Activated CD4-positive, alpha-beta memory T cell treated with anti-CD3 and anti-CD28 coated beads for 36 hours (primary cell): ENCODE data around the gene LIMS2. TPM values are rescaled to one million over a fixed set of nuclear protein-coding genes. Genes with fewer than 3 reads are reported as not detected.
A peak's percentile ranks its signal among the peaks of the same experiment; 100 is the strongest.

Experiments used
- CTCF ChIA-PET: fragments of 350-600 bp; sonication (Branson Sonifier 250); formaldehyde crosslinking; loops from one replicate; lab custom pipeline; 2021; ENCODE audit warnings: antibody characterized with exemption, inconsistent platforms; lab: Charles Lee
- POLR2A ChIA-PET: fragments of 350-600 bp; sonication (Branson Sonifier 250); formaldehyde crosslinking; loops from one replicate; lab custom pipeline; 2021; ENCODE audit warnings: antibody characterized with exemption; lab: Charles Lee
- DNase-seq: peaks from one replicate; pipeline ENCODE4 v3.0.0-alpha.2; 2020
- H3K27ac Mint-ChIP-seq: one replicate; pipeline ENCODE4 v1.8.0; 2021; ENCODE audit warnings: mixed read lengths
- H3K27me3 Mint-ChIP-seq: one replicate; pipeline ENCODE4 v1.8.0; 2021; ENCODE audit warnings: mixed read lengths
- H3K36me3 Mint-ChIP-seq: one replicate; pipeline ENCODE4 v1.8.0; 2021; ENCODE audit warnings: mixed read lengths
- H3K4me1 Mint-ChIP-seq: one replicate; pipeline ENCODE4 v1.8.0; 2021; ENCODE audit warnings: low read depth, mixed read lengths
- H3K4me3 Mint-ChIP-seq: one replicate; pipeline ENCODE4 v1.8.0; 2021; ENCODE audit warnings: mild to moderate bottlenecking, mixed read lengths
- H3K9me3 Mint-ChIP-seq: one replicate; pipeline ENCODE4 v1.8.0; 2021; ENCODE audit warnings: mixed read lengths
- intact Hi-C: fragments of 100-400 bp; cut with micrococcal nuclease; formaldehyde crosslinking; loops from one replicate; pipeline ENCODE4 v1.15.1; 2023
- total RNA-seq, 2 experiments: library from RNA; stranded (reverse); gene quantifications; one replicate each; pipeline ENCODE4 v1.2.3, GENCODE V29; 2021

LIMS2 gene
- total RNA-seq, 2 experiments from 2014 or later, result 12.3 to 13.1 TPM

DNA sequence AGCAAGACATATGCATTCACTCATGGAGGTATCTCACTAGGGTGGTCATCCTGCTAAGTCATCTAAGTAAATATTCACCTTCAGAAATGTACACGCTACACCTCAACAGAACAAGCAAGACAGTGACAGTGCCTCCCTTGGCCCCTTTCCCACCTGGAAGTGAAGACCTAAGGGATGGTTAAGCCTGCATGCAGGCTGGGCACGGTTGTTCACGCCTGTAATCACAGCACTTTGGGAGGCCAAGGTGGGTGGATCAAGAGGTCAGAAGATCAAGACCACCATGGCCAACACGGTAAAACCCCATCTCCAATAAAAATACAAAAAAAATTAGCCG lies 4.4 kb downstream of the LIMS2 start:
- Mint-ChIP-seq H3K4me1 (peaks cover 4% of the 10 kb centered on the region), H3K9me3 (no peaks in the 10 kb centered on the region), H3K4me3 (no peak overlapping the region), H3K27ac (no peak overlapping the region), H3K36me3 (no peaks in the 10 kb centered on the region), H3K27me3 (peaks cover 50% of the 10 kb centered on the region)
- intact Hi-C loops, result no loop called here
- DNase-seq, result no peak
- ChIA-PET POLR2A (no interaction called here), CTCF (no interaction called here)

DNA sequence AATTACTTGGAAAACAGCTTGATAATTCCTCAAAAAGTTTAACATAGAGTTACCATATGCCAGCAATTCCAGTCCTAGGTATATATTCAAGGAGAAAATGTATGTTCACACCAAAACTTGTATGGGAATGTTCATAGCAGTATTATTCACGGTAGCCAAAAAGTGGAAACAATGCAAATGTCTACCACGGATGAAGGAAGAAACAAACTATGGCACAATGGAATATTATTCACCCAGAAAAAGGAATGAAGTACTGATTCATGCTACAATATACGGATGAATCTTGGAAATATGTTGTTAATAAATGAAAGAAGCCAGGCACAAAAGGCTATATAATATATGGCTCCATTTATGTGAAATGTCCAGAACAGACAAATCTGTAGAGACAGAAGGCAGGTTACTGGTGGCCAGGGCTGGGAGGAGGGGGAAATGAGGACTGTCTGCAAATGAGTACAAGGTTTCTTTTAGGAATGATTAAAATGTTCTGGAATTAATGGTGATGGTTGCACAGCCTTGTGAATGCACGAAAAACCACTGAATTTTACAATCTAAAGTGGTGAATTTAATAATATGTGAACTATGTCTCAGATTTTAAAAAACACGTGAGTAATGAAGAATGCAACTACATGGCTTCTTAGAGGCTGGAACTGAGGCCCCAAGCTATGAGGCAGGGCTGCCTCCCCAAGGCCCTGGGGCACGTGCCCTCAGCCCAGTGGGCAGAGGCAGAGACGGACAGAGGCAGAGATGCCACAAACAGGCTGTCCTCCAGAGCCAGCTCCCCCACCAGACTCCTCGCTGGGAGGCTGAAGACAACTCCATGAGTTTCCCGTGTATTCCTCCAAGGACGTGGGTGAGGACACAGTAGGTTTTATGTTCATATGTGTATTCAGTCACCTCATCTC lies 5.0 kb downstream of the LIMS2 start:
- peaks cover 53% of the 10 kb centered on the region for H3K27me3 Mint-ChIP-seq
- H3K4me3 Mint-ChIP-seq, result no peak overlapping the region
- intact Hi-C loops, result no loop called here

GRCh38 chr2:127669056-127669455 lies 6.3 kb downstream of the LIMS2 start:
- H3K36me3 Mint-ChIP-seq, result no peaks in the 10 kb centered on the region
- ChIA-PET POLR2A (no interaction called here), CTCF (no interaction called here)
- H3K27ac Mint-ChIP-seq, result no peak overlapping the region
- H3K9me3 Mint-ChIP-seq, result no peaks in the 10 kb centered on the region
- no peaks in the 10 kb centered on the region for H3K4me1 Mint-ChIP-seq
- peaks cover 54% of the 10 kb centered on the region for H3K27me3 Mint-ChIP-seq
- no peak for DNase-seq
- H3K4me3 Mint-ChIP-seq, result no peak overlapping the region
- intact Hi-C loops, result no loop called here

More for the DNA sequence above, 5.0 kb downstream of the LIMS2 start:
- ChIA-PET POLR2A (no interaction called here), CTCF (no interaction called here)
- Mint-ChIP-seq H3K4me1 (peaks cover 4% of the 10 kb centered on the region), H3K27ac (no peak overlapping the region), H3K36me3 (no peaks in the 10 kb centered on the region), H3K9me3 (no peaks in the 10 kb centered on the region)
- DNase-seq, result no peak

- Mint-ChIP-seq H3K36me3 (no peaks in the 10 kb centered on the region), H3K27ac (no peak overlapping the region), H3K4me1 (no peaks in the 10 kb centered on the region), H3K4me3 (no peak overlapping the region), H3K9me3 (no peaks in the 10 kb centered on the region), H3K27me3 (peaks cover 54% of the 10 kb centered on the region)
- intact Hi-C loops, result no loop called here
- CTCF ChIA-PET, result no interaction called here
- POLR2A ChIA-PET, result interaction anchor here (0.5 kb wide), 1 partner anchor 125 kb away, joined by 3 read pairs; no protein-coding TSS in a partner anchor
- no peak for DNase-seq
Measured at GRCh38 chr2:127665267-127665893, 9.9 kb downstream of the LIMS2 start.

GRCh38 chr2:127664895-127665225 lies 10.5 kb downstream of the LIMS2 start:
- ChIA-PET POLR2A (interaction anchor here (0.5 kb wide), 1 partner anchor 125 kb away, joined by 3 read pairs; no protein-coding TSS in a partner anchor), CTCF (no interaction called here)
- intact Hi-C loops, result no loop called here
- no peaks in the 10 kb centered on the region for H3K36me3 Mint-ChIP-seq
- H3K9me3 Mint-ChIP-seq, result no peaks in the 10 kb centered on the region
- H3K27me3 Mint-ChIP-seq, result peaks cover 49% of the 10 kb centered on the region
- H3K4me1 Mint-ChIP-seq, result no peaks in the 10 kb centered on the region
- no peak overlapping the region for H3K27ac Mint-ChIP-seq
- no peak for DNase-seq
- H3K4me3 Mint-ChIP-seq, result no peak overlapping the region

DNA sequence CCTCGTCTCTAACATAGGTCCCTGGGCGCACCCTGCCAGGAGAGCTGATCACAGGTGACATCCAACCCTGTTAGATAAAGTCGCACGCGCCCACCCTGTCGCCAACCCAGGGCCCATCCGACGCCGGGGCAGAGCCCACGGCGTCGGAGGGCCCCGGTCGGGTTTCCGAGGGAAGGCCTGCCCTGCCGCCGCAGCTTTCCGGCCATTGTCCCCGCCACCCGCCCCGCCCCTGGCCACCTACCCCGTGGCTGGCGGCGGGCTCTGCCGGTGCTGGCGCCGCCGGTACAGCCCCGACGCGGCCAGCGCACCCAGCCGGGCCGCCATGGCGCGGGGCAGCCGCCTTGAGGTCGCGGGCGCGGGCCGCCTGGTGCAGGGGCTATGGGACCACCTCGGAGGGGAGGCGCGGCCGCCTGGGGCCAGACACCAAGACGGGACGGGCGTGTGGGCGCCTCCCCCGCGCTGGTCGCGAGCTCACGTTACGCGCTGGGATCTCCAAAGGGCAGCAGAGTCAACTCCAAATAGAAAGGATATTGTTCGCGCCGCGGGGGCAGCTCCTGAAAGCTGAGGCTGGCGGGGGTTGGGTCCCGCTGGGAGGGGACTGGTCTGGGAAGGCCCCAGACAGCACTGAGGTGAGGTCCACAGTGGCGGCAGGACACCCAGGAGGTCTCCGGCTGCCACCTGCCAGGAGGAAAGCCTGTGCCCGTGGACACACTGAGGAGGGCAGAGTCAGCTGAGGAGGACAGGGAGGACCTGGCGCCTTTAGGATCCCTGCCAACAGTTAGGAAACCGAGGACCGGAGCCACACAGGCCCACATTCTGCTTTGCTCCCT lies 11.1 kb downstream of the LIMS2 start:
- Mint-ChIP-seq H3K9me3 (no peaks in the 10 kb centered on the region), H3K4me1 (no peaks in the 10 kb centered on the region), H3K4me3 (no peak overlapping the region), H3K27ac (no peak overlapping the region), H3K36me3 (no peaks in the 10 kb centered on the region), H3K27me3 (peaks cover 49% of the 10 kb centered on the region)
- DNase-seq, result peak; percentile 5
- CTCF ChIA-PET, result no interaction called here
- intact Hi-C loops, result no loop called here
- POLR2A ChIA-PET, result no interaction called here

DNA sequence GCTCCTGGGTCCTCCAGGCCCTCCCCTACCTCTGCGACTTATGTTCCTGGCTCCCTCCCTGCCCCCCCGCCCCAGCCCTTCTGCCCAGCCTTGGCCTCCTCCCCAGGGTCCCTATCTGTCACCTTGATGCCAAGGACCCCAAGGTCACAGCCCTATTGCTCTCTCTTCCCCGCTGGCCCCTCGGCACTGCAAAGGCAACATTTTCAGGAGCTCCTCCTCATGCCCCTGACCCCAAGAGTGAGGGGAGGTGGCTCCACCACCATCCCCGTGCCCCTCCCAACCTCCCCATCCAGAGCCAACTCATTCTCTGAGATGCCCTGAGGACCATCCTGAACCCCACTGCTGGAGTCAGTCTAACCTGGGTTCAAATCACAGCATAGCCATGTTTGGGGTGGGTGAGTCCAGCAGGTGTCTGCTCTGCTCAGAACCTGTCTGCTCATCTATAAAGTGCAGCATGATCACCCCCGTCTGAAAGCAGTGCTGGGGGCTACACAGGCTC lies 11.7 kb downstream of the LIMS2 start:
- Mint-ChIP-seq H3K36me3 (no peaks in the 10 kb centered on the region), H3K27me3 (peaks cover 46% of the 10 kb centered on the region), H3K4me3 (no peak overlapping the region), H3K27ac (no peak overlapping the region), H3K9me3 (no peaks in the 10 kb centered on the region), H3K4me1 (no peaks in the 10 kb centered on the region)
- ChIA-PET CTCF (no interaction called here), POLR2A (no interaction called here)
- intact Hi-C loops, result no loop called here
- DNase-seq, result peak; percentile 4

GRCh38 chr2:127662937-127663565 lies 12.3 kb downstream of the LIMS2 start:
- H3K36me3 Mint-ChIP-seq, result no peaks in the 10 kb centered on the region
- intact Hi-C loops, result no loop called here
- no peak overlapping the region for H3K4me3 Mint-ChIP-seq
- ChIA-PET POLR2A (no interaction called here), CTCF (no interaction called here)
- no peaks in the 10 kb centered on the region for H3K9me3 Mint-ChIP-seq
- peaks cover 46% of the 10 kb centered on the region for H3K27me3 Mint-ChIP-seq
- DNase-seq, result no peak
- H3K27ac Mint-ChIP-seq, result no peak overlapping the region
- no peaks in the 10 kb centered on the region for H3K4me1 Mint-ChIP-seq

DNA sequence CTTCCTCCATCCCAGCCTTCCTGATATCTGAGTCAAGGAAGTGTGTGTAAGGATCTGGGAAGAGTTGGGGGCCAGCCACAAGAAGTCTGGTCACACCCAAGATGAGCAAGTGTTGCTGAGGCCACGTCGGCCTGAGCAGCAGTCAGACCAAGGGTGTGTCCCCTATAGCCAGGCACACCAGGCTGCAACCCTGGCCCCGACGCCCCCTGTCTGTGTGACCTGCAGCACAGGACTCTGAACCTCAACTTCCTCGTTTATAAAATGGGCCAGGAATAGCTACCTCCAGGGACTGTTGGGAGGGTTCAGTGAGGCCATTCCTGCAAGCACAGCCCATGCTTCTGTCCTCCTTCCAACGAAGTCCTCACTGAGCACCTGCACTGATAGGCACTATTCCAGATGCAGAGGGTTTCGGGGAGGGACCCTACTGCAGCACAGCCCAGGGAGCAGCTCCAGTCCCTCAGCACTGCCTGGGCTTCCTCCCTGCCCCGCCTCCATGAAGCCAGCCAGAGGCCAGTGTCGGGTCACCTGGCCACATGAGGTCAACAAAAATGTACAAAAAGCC lies 13.3 kb downstream of the LIMS2 start:
- POLR2A ChIA-PET, result no interaction called here
- CTCF ChIA-PET, result no interaction called here
- Mint-ChIP-seq H3K27ac (no peak overlapping the region), H3K9me3 (no peaks in the 10 kb centered on the region), H3K36me3 (no peaks in the 10 kb centered on the region), H3K4me3 (no peak overlapping the region), H3K4me1 (no peaks in the 10 kb centered on the region), H3K27me3 (peaks cover 49% of the 10 kb centered on the region)
- intact Hi-C loops, result no loop called here
- DNase-seq, result no peak

- DNase-seq, result no peak
- Mint-ChIP-seq H3K27ac (no peak overlapping the region), H3K27me3 (peaks cover 42% of the 10 kb centered on the region), H3K4me1 (no peaks in the 10 kb centered on the region), H3K9me3 (no peaks in the 10 kb centered on the region), H3K4me3 (no peak overlapping the region), H3K36me3 (no peaks in the 10 kb centered on the region)
- intact Hi-C loops, result no loop called here
- ChIA-PET POLR2A (no interaction called here), CTCF (no interaction called here)
Measured at GRCh38 chr2:127661072-127661649, 14.2 kb downstream of the LIMS2 start.

DNA sequence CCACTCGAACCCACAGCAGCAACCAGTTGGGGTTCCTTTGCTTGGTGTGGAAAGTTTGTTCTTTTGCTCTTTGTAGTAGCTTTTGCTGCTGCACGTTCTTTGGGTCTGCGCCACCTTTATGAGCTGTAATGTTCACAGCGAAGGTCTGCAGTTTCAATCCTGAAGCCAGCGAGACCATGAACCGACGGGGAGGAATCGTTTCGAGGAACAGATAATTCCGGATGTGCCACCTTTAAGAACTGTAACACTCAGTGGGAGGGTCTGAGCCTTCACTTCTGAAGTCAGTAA lies 15.1 kb downstream of the LIMS2 start:
- Mint-ChIP-seq H3K4me1 (no peaks in the 10 kb centered on the region), H3K4me3 (no peak overlapping the region), H3K9me3 (no peaks in the 10 kb centered on the region), H3K27me3 (peaks cover 32% of the 10 kb centered on the region), H3K27ac (no peak overlapping the region), H3K36me3 (no peaks in the 10 kb centered on the region)
- POLR2A ChIA-PET, result no interaction called here
- no peak for DNase-seq
- CTCF ChIA-PET, result interaction anchor here (1.0 kb wide), 1 partner anchor 11 kb away, joined by 4 read pairs; no protein-coding TSS in a partner anchor
- intact Hi-C loops, result no loop called here
